GM12874 (cell line): ENCODE data around the gene FRMD4A.

Experiments used
- TF ChIP-seq, protein P1 (sequence below): IDR thresholded peaks from 2 replicates; pipeline ENCODE4 v1.5.1; 2011; ENCODE audit warnings: low read depth, mild to moderate bottlenecking, control low read depth, low read length, moderate library complexity; ENCODE audit not compliant: insufficient read depth

Gene FRMD4A

DNA sequence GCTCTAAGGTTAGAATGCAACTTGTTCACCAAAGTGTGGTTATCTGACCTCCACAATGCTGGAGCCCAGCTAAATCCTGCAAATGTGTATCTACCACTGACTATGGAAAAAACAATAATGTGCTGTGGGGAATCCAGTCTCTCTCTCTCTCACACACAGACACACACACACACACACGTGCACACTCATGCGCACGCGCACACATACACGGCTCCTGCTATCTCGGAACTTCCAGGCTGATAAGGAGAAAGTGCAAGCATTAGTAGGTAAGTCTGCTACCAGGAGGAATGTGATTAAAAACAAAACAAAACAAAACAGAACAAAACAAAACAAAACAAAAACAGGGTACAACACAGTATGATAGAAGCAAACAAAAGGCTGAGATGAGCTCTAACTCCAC lies 205.2 kb downstream of the FRMD4A start:
- TF ChIP-seq, protein P1, sequence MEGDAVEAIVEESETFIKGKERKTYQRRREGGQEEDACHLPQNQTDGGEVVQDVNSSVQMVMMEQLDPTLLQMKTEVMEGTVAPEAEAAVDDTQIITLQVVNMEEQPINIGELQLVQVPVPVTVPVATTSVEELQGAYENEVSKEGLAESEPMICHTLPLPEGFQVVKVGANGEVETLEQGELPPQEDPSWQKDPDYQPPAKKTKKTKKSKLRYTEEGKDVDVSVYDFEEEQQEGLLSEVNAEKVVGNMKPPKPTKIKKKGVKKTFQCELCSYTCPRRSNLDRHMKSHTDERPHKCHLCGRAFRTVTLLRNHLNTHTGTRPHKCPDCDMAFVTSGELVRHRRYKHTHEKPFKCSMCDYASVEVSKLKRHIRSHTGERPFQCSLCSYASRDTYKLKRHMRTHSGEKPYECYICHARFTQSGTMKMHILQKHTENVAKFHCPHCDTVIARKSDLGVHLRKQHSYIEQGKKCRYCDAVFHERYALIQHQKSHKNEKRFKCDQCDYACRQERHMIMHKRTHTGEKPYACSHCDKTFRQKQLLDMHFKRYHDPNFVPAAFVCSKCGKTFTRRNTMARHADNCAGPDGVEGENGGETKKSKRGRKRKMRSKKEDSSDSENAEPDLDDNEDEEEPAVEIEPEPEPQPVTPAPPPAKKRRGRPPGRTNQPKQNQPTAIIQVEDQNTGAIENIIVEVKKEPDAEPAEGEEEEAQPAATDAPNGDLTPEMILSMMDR: no peak

DNA sequence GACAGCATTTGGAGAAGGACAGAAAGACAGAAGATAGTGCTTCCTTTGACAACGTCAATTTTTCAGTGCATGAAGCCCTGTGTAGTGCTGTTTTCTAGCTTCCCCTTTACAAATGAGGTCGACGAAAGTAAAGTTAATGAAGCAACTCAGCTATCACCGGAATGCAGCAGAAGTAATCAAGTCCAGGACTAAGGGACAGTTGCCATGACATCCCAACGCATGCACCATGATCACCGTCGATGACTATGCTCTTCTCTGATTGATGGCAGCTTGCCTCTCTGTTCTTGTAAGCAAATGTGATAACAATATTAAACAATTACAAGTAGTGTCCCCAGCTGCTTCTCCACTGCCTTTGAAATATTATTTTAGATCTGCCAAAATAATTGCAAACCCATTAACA lies 205.8 kb downstream of the FRMD4A start:
- TF ChIP-seq, protein P1: no peak

DNA sequence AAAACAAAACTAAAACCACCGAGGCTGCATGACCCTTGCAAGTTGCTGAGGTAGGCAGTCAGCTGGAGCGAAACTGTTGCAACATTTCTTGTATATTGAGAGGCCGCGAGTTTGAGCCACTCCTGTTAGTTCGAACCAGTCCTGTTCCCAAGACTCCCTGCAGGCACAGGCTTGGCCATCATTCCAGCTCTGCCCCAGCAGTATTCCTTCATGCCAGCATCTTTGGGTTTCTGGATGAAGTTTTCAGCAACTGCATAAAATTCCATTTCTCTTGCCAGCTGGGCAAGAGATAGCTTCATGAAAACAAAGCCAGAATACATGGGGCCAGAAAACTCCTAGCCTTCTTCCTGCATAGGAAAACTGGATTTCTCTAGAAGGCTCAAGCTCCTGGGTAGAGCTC lies 207.6 kb downstream of the FRMD4A start:
- TF ChIP-seq, protein P1: no peak

DNA sequence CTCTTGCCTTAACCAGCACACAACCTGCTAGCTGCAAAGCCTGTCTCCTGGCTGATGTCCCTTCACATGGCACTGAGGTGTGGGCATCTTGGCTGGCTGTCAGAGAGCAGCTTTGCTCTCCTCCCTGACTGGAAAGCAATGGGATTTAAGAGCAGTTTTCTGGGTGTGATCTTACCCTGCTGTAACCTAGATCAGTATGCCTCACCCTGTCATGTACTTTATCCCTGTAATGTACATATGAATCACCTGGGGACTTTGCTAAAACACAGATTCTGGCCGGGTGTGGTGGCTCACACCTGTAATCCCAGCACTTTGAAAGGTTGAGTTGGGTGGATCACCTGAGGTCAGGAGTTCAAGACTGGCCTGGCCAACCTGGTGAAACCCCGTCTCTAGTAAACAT lies 209.9 kb downstream of the FRMD4A start:
- TF ChIP-seq, protein P1: no peak

DNA sequence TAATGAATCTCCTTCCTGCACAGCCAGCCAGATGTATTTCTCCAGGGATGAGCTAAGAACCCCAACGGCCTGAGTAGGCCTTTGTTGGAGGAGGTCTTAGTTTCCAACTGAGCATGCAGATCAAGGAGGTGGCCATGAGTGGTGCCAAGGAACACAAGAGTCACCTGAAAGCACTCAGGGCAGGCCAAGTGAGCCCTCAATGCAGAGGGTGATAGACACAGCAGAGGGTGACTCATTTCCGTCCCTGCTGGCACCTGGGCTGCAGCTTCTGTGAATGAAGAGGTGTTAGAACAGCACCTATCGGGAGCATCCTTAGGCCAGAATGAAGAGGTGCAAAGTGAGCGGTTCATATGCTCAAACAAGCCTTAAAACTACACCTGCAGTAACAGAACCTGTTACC lies 211.8 kb downstream of the FRMD4A start:
- TF ChIP-seq, protein P1: no peak

DNA sequence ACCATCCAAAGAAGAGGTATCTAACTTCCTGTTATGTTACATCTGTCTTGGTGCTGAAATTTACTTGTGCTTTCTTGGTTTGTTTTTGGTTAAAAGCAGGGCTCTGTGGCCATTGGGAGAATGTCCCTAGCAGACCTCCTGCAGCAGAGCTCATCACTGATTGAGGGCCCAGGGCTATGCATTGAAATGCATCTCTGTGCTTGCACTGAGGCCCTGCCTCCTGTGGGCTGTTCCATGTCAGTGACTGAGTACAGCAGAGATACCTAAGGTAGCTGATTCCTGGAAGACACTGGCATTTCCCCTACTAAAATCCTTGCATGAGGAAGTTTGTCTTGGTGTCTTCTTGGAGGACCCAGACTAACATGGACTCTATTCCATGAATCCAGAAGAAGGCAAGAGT lies 213.9 kb downstream of the FRMD4A start:
- TF ChIP-seq, protein P1: no peak

DNA sequence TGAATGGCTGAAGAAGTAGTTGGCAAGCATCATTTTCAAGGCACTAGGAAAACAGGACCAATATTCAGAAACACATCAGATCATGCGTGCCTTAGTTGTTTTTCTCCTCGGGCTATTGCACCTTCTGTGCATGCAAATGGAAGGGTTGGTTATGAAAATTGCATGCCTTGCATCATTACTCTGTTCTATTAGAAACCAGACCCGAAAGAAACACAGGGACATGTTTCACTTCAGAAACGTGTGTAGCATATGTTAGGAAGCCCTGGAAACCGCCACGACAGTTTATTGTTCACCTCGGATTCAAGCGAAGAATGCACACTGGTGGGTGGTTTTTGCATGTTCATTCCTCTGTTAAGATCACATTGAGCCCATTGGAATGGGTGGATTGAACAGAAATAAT lies 214.7 kb downstream of the FRMD4A start:
- TF ChIP-seq, protein P1: no peak

DNA sequence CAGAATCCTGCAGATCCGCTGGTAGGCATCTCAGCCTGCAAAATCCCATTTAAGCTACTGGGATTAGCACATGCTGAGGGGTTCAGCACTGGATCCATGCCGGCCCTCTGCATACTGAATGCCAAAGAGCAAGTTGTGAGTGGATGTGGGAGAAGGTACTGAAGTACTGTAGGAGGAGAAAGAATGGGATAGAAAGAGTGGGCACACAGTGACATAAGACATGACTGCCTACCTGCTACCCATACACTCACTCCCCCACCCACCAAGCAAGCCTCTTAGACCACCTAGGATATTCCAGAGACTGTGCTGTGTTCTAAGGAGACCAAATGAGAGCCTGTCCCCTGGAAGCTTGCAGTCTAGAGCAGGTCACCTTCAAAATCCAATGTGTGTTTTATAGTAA lies 215.9 kb downstream of the FRMD4A start:
- TF ChIP-seq, protein P1: no peak
